Sigmoid colon (tissue), 7 donors: ENCODE measurements around the gene PFKL. TPM values are rescaled to one million over a fixed set of nuclear protein-coding genes. Genes with fewer than 3 reads are reported as not detected.

Experiments used
- DNase-seq: peaks from one replicate; pipeline ENCODE4 v3.0.0-alpha.2; 2019
- H3K27ac ChIP-seq, 4 donors: fragments of 200-600 bp; sonication (generic); one replicate each; pipeline ENCODE4 v1.5.1; 2016 to 2019; ENCODE audit warnings: mild to moderate bottlenecking in 1 of 4
- H3K27me3 ChIP-seq, 3 donors: fragments of 200-600 bp; sonication (generic); one replicate each; pipeline ENCODE4 v1.5.1; 2019; ENCODE audit warnings: mild to moderate bottlenecking in 1 of 3
- H3K36me3 ChIP-seq, 4 donors: fragments of 200-600 bp; sonication (generic); one replicate each; pipeline ENCODE4 v1.5.1; 2016 to 2019
- H3K4me1 ChIP-seq, 4 donors: fragments of 200-600 bp; sonication (generic); one replicate each; pipeline ENCODE4 v1.5.1; 2017 to 2019
- H3K4me3 ChIP-seq, 4 donors: fragments of 200-600 bp; sonication (generic); one replicate each; pipeline ENCODE4 v1.5.1; 2017 to 2019; ENCODE audit warnings: mild to moderate bottlenecking in 2 of 4, moderate library complexity in 1 of 4
- H3K9me3 ChIP-seq, 4 donors: fragments of 200-600 bp in 3 of 4; sonication (generic) in 3 of 4; one replicate each; pipeline versions ENCODE4 v1.5.1 to v1.6.1; 2013 to 2019
- CTCF ChIP-seq, 4 experiments: fragments of 450-650 bp in 3 of 4; fragments of 200-600 bp in 1 of 4; IDR thresholded peaks; one replicate each; pipeline ENCODE4 v1.5.1; 2016 to 2019; ENCODE audit warnings: antibody characterized with exemption in 4 of 4, mild to moderate bottlenecking in 3 of 4, moderate library complexity in 2 of 4
- EP300 ChIP-seq, 4 donors: sonication (generic); formaldehyde crosslinking; IDR thresholded peaks; one replicate each; pipeline ENCODE4 v1.6.1; 2017; ENCODE audit warnings: antibody characterized with exemption in 4 of 4
- POLR2A ChIP-seq, 2 donors: fragments of 450-650 bp; IDR thresholded peaks; one replicate each; pipeline ENCODE4 v1.6.1; 2016; ENCODE audit warnings: antibody characterized with exemption in 2 of 2, mild to moderate bottlenecking in 2 of 2, moderate library complexity in 2 of 2
- POLR2AphosphoS5 ChIP-seq, 4 donors: sonication (generic); formaldehyde crosslinking; IDR thresholded peaks; one replicate each; pipeline ENCODE4 v1.6.1; 2017; ENCODE audit warnings: antibody characterized with exemption in 4 of 4
- WGBS, 2 donors: extraction: QIAGEN DNeasy Blood & Tissue Kit; methylation state at CpG; one replicate each; pipeline ENCODE4 v1.1.7; 2013; 5-methylcytosine and 5-hydroxymethylcytosine counted together
- intact Hi-C: fragments of 100-400 bp; cut with DNase I; formaldehyde crosslinking; loops from one replicate; pipeline ENCODE4 v1.15.1; 2023
- polyA plus RNA-seq, 3 donors: library from polyadenylated mRNA; stranded (reverse); fragments of 200-250 nt; gene quantifications; one replicate each; pipeline ENCODE4 v1.2.3, GENCODE V29; 2013
- total RNA-seq, 4 donors: library from RNA; depleted of rRNA; stranded (reverse); fragments of >200 nt; gene quantifications; one replicate each; pipeline ENCODE4 v1.1.0, GENCODE V29; 2016
- donor health status: healthy with polysubstance abuse.
- donor health status: Bipolar disorder and iron deficiency.
- donor health status: healthy.

The PFKL gene
- total and polyA plus RNA-seq, 7 donors, result 38.0 to 159 (median 69.8) TPM

- H3K9me3 ChIP-seq, result no peaks in the 10 kb centered on the region
- 72 to 89% methylated on average over 37 of the region's 37 CpGs for WGBS, 2 donors
- H3K27me3 ChIP-seq, result peaks cover 6 to 47% (median 11%) of the 10 kb centered on the region in 3 donors
- no peak overlapping the region for H3K27ac ChIP-seq
- H3K4me3 ChIP-seq, result no peak overlapping the region
- H3K4me1 ChIP-seq, result peaks cover 0 to 9% (median 7%) of the 10 kb centered on the region in 4 donors
- TF ChIP-seq CTCF (IDR thresholded peaks at IDR 0.05) (no peak), POLR2AphosphoS5 (IDR thresholded peaks at IDR 0.05) (no peak), POLR2A (IDR thresholded peaks at IDR 0.05) (no peak), EP300 (IDR thresholded peaks at IDR 0.05) (no peak)
- peak; percentile 52 for DNase-seq
- H3K36me3 ChIP-seq, result no peaks in the 10 kb centered on the region
- intact Hi-C loops, result no loop called here
Observed at GRCh38 chr21:44370786-44371410, 71.0 kb downstream of the PFKL start.

GRCh38 chr21:44371596-44371995, 71.7 kb downstream of the PFKL start:
- Histone ChIP-seq H3K27ac (no peak overlapping the region), H3K9me3 (no peaks in the 10 kb centered on the region), H3K27me3 (peaks cover 6 to 48% (median 13%) of the 10 kb centered on the region in 3 donors), H3K4me1 (peaks cover 0 to 9% (median 7%) of the 10 kb centered on the region in 4 donors), H3K36me3 (no peaks in the 10 kb centered on the region), H3K4me3 (no peak overlapping the region)
- 94 to 97% methylated on average over 6 of the region's 6 CpGs for WGBS, 2 donors
- TF ChIP-seq POLR2AphosphoS5 (IDR thresholded peaks at IDR 0.05), result no peak
- TF ChIP-seq CTCF (IDR thresholded peaks at IDR 0.05), result no peak
- no peak for TF ChIP-seq EP300 (IDR thresholded peaks at IDR 0.05)
- TF ChIP-seq POLR2A (IDR thresholded peaks at IDR 0.05), result no peak
- intact Hi-C loops, result no loop called here
- no peak for DNase-seq

- peaks cover 0 to 9% (median 7%) of the 10 kb centered on the region in 4 donors for H3K4me1 ChIP-seq
- DNase-seq, result no peak
- no peaks in the 10 kb centered on the region for H3K9me3 ChIP-seq
- no peak overlapping the region for H3K4me3 ChIP-seq
- TF ChIP-seq POLR2AphosphoS5 (IDR thresholded peaks at IDR 0.05), result no peak
- TF ChIP-seq EP300 (IDR thresholded peaks at IDR 0.05), result no peak
- no peak for TF ChIP-seq POLR2A (IDR thresholded peaks at IDR 0.05)
- no peak for TF ChIP-seq CTCF (IDR thresholded peaks at IDR 0.05)
- H3K27ac ChIP-seq, result no peak overlapping the region
- H3K36me3 ChIP-seq, result no peaks in the 10 kb centered on the region
- H3K27me3 ChIP-seq, result peaks cover 6 to 54% (median 23%) of the 10 kb centered on the region in 3 donors
- intact Hi-C loops, result no loop called here
- WGBS, 2 donors, result 75 to 86% methylated on average over 8 of the region's 8 CpGs
Observed at GRCh38 chr21:44372616-44373015, 72.8 kb downstream of the PFKL start.

GRCh38 chr21:44374601-44375280, 74.9 kb downstream of the PFKL start:
- Histone ChIP-seq H3K4me1 (peaks cover 0 to 8% (median 7%) of the 10 kb centered on the region in 4 donors), H3K4me3 (no peak overlapping the region), H3K27ac (no peak overlapping the region), H3K27me3 (peaks cover 0 to 54% (median 11%) of the 10 kb centered on the region in 3 donors), H3K9me3 (no peaks in the 10 kb centered on the region), H3K36me3 (no peaks in the 10 kb centered on the region)
- WGBS, 2 donors, result 85 to 86% methylated on average over 24 of the region's 24 CpGs
- intact Hi-C loops, result no loop called here
- TF ChIP-seq POLR2AphosphoS5 (IDR thresholded peaks at IDR 0.05) (no peak), EP300 (IDR thresholded peaks at IDR 0.05) (no peak), POLR2A (IDR thresholded peaks at IDR 0.05) (no peak), CTCF (IDR thresholded peaks at IDR 0.05) (no peak)
- no peak for DNase-seq
